CD14-positive monocyte (primary cell): ENCODE data around the gene RHOBTB1. TPM values are rescaled to one million over a fixed set of nuclear protein-coding genes. Genes with fewer than 3 reads are reported as not detected.

Source experiments
- DNase-seq, 3 donors: peaks; one replicate each; pipeline ENCODE4 v3.0.0-alpha.2; 2011 to 2022
- H2AFZ ChIP-seq: 2 replicates; pipeline ENCODE4 v1.6.0; 2012; ENCODE audit warnings: mild to moderate bottlenecking, low read depth, low read length, inconsistent platforms; ENCODE audit not compliant: insufficient read depth, poor library complexity, severe bottlenecking
- H3K27ac ChIP-seq, 2 donors: 1 replicate in 1 of 2; 2 replicates in 1 of 2; pipeline ENCODE4 v1.5.1; 2012 to 2013; ENCODE audit warnings: low read length in 2 of 2, control low read depth in 1 of 2, inconsistent platforms in 1 of 2, low read depth in 1 of 2, mild to moderate bottlenecking in 1 of 2
- H3K27me3 ChIP-seq, 2 donors: one replicate each; pipeline versions ENCODE4 v1.6.0 to v1.6.1; 2011 to 2013; ENCODE audit warnings: low read length in 2 of 2; ENCODE audit not compliant: control insufficient read depth in 2 of 2, insufficient read depth in 2 of 2
- H3K36me3 ChIP-seq, 2 donors: replicated peaks in 1 of 2; 1 replicate in 1 of 2; 2 replicates in 1 of 2; pipeline versions ENCODE4 v1.5.1 to v1.6.1; 2012 to 2013; ENCODE audit warnings: low read length in 2 of 2, control low read depth in 1 of 2, inconsistent platforms in 1 of 2, mild to moderate bottlenecking in 1 of 2; ENCODE audit not compliant: insufficient read depth in 2 of 2, control insufficient read depth in 1 of 2
- H3K4me1 ChIP-seq, 2 donors: 1 replicate in 1 of 2; 2 replicates in 1 of 2; pipeline versions ENCODE4 v1.5.1 to v1.6.1; 2012 to 2013; ENCODE audit warnings: low read length in 2 of 2, control low read depth in 1 of 2, inconsistent platforms in 1 of 2, mild to moderate bottlenecking in 1 of 2, moderate library complexity in 1 of 2; ENCODE audit not compliant: insufficient read depth in 2 of 2, control insufficient read depth in 1 of 2
- H3K4me2 ChIP-seq: replicated peaks from 2 replicates; pipeline ENCODE3; 2012; ENCODE audit warnings: low read length, moderate library complexity, mild to moderate bottlenecking; ENCODE audit not compliant: poor library complexity, severe bottlenecking; ENCODE audit errors: extremely low read depth
- H3K4me3 ChIP-seq, 3 experiments: fragments of 200-600 bp in 1 of 3; sonication (generic) in 1 of 3; replicated peaks in 1 of 3; 1 replicate in 2 of 3; 2 replicates in 1 of 3; pipeline ENCODE4 v1.5.1; 2011 to 2013; ENCODE audit warnings: low read length in 3 of 3, mild to moderate bottlenecking in 3 of 3, control low read depth in 2 of 3, low read depth in 2 of 3, inconsistent platforms in 1 of 3, moderate library complexity in 1 of 3
- H3K79me2 ChIP-seq: 2 replicates; pipeline ENCODE4 v1.6.0; 2012; ENCODE audit warnings: mild to moderate bottlenecking, control low read depth, inconsistent platforms, low read length, moderate library complexity; ENCODE audit not compliant: insufficient read depth
- H3K9ac ChIP-seq: 2 replicates; pipeline ENCODE4 v1.6.0; 2017; ENCODE audit warnings: low read length, mild to moderate bottlenecking; ENCODE audit not compliant: insufficient read depth, poor library complexity, severe bottlenecking
- H3K9me3 ChIP-seq, 2 donors: replicated peaks in 1 of 2; 1 replicate in 1 of 2; 2 replicates in 1 of 2; pipeline versions ENCODE4 v1.5.1 to v1.6.1; 2012 to 2013; ENCODE audit warnings: low read length in 2 of 2, control low read depth in 1 of 2; ENCODE audit not compliant: control insufficient read depth in 1 of 2, insufficient read depth in 1 of 2
- H4K20me1 ChIP-seq: 2 replicates; pipeline ENCODE4 v1.6.0; 2012; ENCODE audit warnings: mild to moderate bottlenecking, low read length, control low read depth, moderate library complexity; ENCODE audit not compliant: insufficient read depth
- H3K27ac Mint-ChIP-seq, 7 donors: one replicate each; pipeline ENCODE4 v1.8.0; 2020; ENCODE audit warnings: mild to moderate bottlenecking in 7 of 7, mixed read lengths in 7 of 7, moderate library complexity in 6 of 7, inconsistent platforms in 2 of 7
- H3K27me3 Mint-ChIP-seq, 3 donors: one replicate each; pipeline ENCODE4 v1.8.0; 2021 to 2022; ENCODE audit warnings: low read depth in 3 of 3, mild to moderate bottlenecking in 3 of 3, mixed read lengths in 3 of 3, moderate library complexity in 3 of 3, inconsistent platforms in 1 of 3
- H3K36me3 Mint-ChIP-seq, 2 donors: one replicate each; pipeline ENCODE4 v1.8.0; 2020; ENCODE audit warnings: mixed read lengths in 2 of 2, inconsistent platforms in 1 of 2, mild to moderate bottlenecking in 1 of 2
- H3K4me1 Mint-ChIP-seq: one replicate; pipeline ENCODE4 v1.8.0; 2020; ENCODE audit warnings: mild to moderate bottlenecking, mixed read lengths
- H3K4me3 Mint-ChIP-seq, 2 donors: one replicate each; pipeline ENCODE4 v1.8.0; 2020; ENCODE audit warnings: mild to moderate bottlenecking in 2 of 2, mixed read lengths in 2 of 2, moderate library complexity in 1 of 2
- H3K9me3 Mint-ChIP-seq, 7 donors: one replicate each; pipeline ENCODE4 v1.8.0; 2020 to 2022; ENCODE audit warnings: mixed read lengths in 7 of 7, mild to moderate bottlenecking in 6 of 7, moderate library complexity in 6 of 7, inconsistent platforms in 2 of 7
- CTCF ChIP-seq: fragments of 200-600 bp; IDR thresholded peaks from one replicate; pipeline ENCODE4 v1.8.0; 2022; ENCODE audit warnings: antibody characterized with exemption, mild to moderate bottlenecking
- WGBS: methylation state at CpG from one replicate; pipeline ENCODE4 v1.1.5; 2013; ENCODE audit warnings: missing lambda C conversion rate; ENCODE audit not compliant: insufficient coverage; 5-methylcytosine and 5-hydroxymethylcytosine counted together
- intact Hi-C, 2 donors: fragments of 100-400 bp; cut with micrococcal nuclease; formaldehyde crosslinking; loops; one replicate each; pipeline versions ENCODE4 v1.15.0 to v1.15.1; 2023
- polyA plus RNA-seq, 3 donors: library from polyadenylated mRNA; depleted of rRNA in 1 of 3; unstranded in 2 of 3; stranded (reverse) in 1 of 3; fragments of 300-500 nt in 2 of 3; fragments of >200 nt in 1 of 3; fragmentation: Illumina TruSeq in 2 of 3; gene quantifications; 1 replicate in 2 of 3; 2 replicates in 1 of 3; pipeline ENCODE4 v1.2.3, GENCODE V29; 2012 to 2021

RHOBTB1 gene
- polyA plus RNA-seq, 3 donors, result 0.41 to 0.96 (median 0.62) TPM

- H3K9me3 Mint-ChIP-seq, result peaks cover 2 to 13% (median 6%) of the 10 kb centered on the region in 7 donors
- WGBS, result 86% methylated on average over 2 of the region's 3 CpGs
- Histone ChIP-seq H3K9ac (no peak overlapping the region), H3K4me3 (no peak overlapping the region), H3K27ac (no peak overlapping the region), H3K36me3 (no peaks in the 10 kb centered on the region), H3K4me1 (no peaks in the 10 kb centered on the region), H3K9me3 (peaks cover 0 to 4% of the 10 kb centered on the region in 2 donors), H3K4me2 (no peak overlapping the region), H3K79me2 (no peaks in the 10 kb centered on the region), H4K20me1 (no peaks in the 10 kb centered on the region), H2AFZ (no peak overlapping the region), H3K27me3 (no peaks in the 10 kb centered on the region)
- intact Hi-C loops, result no loop called here
- H3K4me1 Mint-ChIP-seq, result no peaks in the 10 kb centered on the region
- DNase-seq, result no peak
- no peak overlapping the region for H3K27ac Mint-ChIP-seq
- H3K36me3 Mint-ChIP-seq, result no peaks in the 10 kb centered on the region
- H3K4me3 Mint-ChIP-seq, result no peak overlapping the region
- H3K27me3 Mint-ChIP-seq, result no peaks in the 10 kb centered on the region
- TF ChIP-seq CTCF, result no peak
These were observed 13.7 kb downstream of the RHOBTB1 start for GRCh38 chr10:60930237-60930636.

GRCh38 chr10:60921633-60922032, 22.4 kb downstream of the RHOBTB1 start:
- Histone ChIP-seq H3K27me3 (no peaks in the 10 kb centered on the region), H3K27ac (no peak overlapping the region), H3K9ac (no peak overlapping the region), H3K36me3 (no peaks in the 10 kb centered on the region), H3K4me3 (no peak overlapping the region), H3K4me1 (peaks cover 0 to 3% of the 10 kb centered on the region in 2 donors), H3K79me2 (no peaks in the 10 kb centered on the region), H4K20me1 (no peaks in the 10 kb centered on the region), H3K9me3 (peaks cover 0 to 4% of the 10 kb centered on the region in 2 donors), H3K4me2 (no peak overlapping the region), H2AFZ (no peak overlapping the region)
- no peaks in the 10 kb centered on the region for H3K36me3 Mint-ChIP-seq
- TF ChIP-seq CTCF, result no peak
- WGBS, result 86% methylated on average over 1 of the region's 2 CpGs
- peaks cover 2 to 12% (median 7%) of the 10 kb centered on the region in 7 donors for H3K9me3 Mint-ChIP-seq
- DNase-seq, result no peak
- peaks cover 0 to 2% (median 0%) of the 10 kb centered on the region in 3 donors for H3K27me3 Mint-ChIP-seq
- H3K4me3 Mint-ChIP-seq, result no peak overlapping the region
- H3K27ac Mint-ChIP-seq, result peak overlapping the region in 1 of 7 donors; percentile 19
- H3K4me1 Mint-ChIP-seq, result peaks cover 5% of the 10 kb centered on the region
- intact Hi-C loops, result no loop called here
